ENCODE measurements around the gene PPFIA2. TPM values are rescaled to one million over a fixed set of nuclear protein-coding genes. Genes with fewer than 3 reads are reported as not detected.

The PPFIA2 gene
- total RNA-seq, 1 donor from 2014 or later = 0.59 TPM

DNA sequence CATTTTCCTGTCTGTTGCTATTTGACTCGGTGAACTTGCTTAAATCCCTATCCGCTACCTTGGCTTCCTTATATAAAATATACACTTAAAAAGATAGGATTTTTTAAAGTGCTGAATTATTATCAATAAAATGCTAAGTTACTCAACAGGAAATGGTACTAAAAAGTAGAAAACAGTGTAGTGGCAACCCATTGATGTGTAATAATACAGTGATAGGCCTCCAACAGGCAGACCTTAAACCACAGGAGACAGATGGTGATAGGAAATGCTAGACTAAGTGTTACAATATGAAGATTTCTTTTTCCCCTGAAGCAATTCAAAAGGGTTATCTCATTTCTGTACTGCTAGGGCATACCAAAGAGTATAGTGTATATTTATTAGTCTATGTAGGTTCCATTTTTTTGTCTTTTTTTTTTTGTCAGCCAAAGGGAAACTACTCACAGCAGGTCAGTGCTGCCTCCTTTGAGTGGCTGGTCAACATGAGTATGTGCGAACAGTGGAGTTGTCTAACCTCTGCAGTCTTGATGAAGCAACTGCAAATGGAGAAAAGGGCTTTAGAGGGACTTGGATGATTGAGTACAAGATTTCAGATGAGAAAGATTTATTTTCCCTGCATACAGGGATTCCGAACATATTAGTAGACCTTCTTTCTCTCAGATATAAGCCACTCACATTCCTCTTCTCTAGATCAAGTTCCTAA is 497.5 kb downstream of the PPFIA2 start:
- Histone ChIP-seq H2AFZ (ENCODE audit: low read depth, low read length) (no peak overlapping the region), H3K4me2 (ENCODE audit: low read length) (no peak overlapping the region), H3K9me3 (ENCODE audit: insufficient read depth, low read depth, low read length) (no peaks in the 10 kb centered on the region), H3K27me3 (ENCODE audit: insufficient read depth, low read length) (no peaks in the 10 kb centered on the region), H3K4me3 (ENCODE audit: insufficient read depth, low read depth, low read length) (no peak overlapping the region), H3K4me1 (ENCODE audit: insufficient read depth, low read length) (no peaks in the 10 kb centered on the region), H4K20me1 (ENCODE audit: insufficient read depth, low read length) (no peaks in the 10 kb centered on the region), H3K36me3 (ENCODE audit: insufficient read depth, low read length) (no peaks in the 10 kb centered on the region), H3K9ac (ENCODE audit: low read length) (no peak overlapping the region), H3K27ac (ENCODE audit: low read depth, low read length) (no peak overlapping the region), H3K79me2 (ENCODE audit: insufficient read depth, low read length) (no peaks in the 10 kb centered on the region)
- no peaks in the 10 kb centered on the region for H3K36me3 Mint-ChIP-seq (ENCODE audit: low read depth, unreplicated experiment)
- H3K4me3 Mint-ChIP-seq (ENCODE audit: unreplicated experiment) = no peak overlapping the region
- peaks cover 5% of the 10 kb centered on the region for H3K4me1 Mint-ChIP-seq (ENCODE audit: low read depth, unreplicated experiment)
- TF ChIP-seq, protein P1, sequence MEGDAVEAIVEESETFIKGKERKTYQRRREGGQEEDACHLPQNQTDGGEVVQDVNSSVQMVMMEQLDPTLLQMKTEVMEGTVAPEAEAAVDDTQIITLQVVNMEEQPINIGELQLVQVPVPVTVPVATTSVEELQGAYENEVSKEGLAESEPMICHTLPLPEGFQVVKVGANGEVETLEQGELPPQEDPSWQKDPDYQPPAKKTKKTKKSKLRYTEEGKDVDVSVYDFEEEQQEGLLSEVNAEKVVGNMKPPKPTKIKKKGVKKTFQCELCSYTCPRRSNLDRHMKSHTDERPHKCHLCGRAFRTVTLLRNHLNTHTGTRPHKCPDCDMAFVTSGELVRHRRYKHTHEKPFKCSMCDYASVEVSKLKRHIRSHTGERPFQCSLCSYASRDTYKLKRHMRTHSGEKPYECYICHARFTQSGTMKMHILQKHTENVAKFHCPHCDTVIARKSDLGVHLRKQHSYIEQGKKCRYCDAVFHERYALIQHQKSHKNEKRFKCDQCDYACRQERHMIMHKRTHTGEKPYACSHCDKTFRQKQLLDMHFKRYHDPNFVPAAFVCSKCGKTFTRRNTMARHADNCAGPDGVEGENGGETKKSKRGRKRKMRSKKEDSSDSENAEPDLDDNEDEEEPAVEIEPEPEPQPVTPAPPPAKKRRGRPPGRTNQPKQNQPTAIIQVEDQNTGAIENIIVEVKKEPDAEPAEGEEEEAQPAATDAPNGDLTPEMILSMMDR (IDR thresholded peaks at IDR 0.05; ENCODE audit: insufficient read depth, low read depth, low read length) = no peak
- TF ChIP-seq EZH2 (IDR thresholded peaks at IDR 0.05; ENCODE audit: insufficient read depth, low read length) = no peak
- no peak for FAIRE-seq
- no peak for DNase-seq (ENCODE audit: low read depth)
- H3K27me3 Mint-ChIP-seq (ENCODE audit: low read depth, unreplicated experiment) = no peaks in the 10 kb centered on the region
- H3K27ac Mint-ChIP-seq (ENCODE audit: unreplicated experiment) = no peak overlapping the region
- H3K9me3 Mint-ChIP-seq (ENCODE audit: unreplicated experiment) = no peaks in the 10 kb centered on the region

- DNase-seq (ENCODE audit: low read depth) (no peak), FAIRE-seq (no peak)
- no peak overlapping the region for H2AFZ ChIP-seq (ENCODE audit: low read depth, low read length)
- no peaks in the 10 kb centered on the region for H3K36me3 Mint-ChIP-seq (ENCODE audit: low read depth, unreplicated experiment)
- no peak overlapping the region for H3K27ac Mint-ChIP-seq (ENCODE audit: unreplicated experiment)
- no peaks in the 10 kb centered on the region for H3K9me3 ChIP-seq (ENCODE audit: insufficient read depth, low read depth, low read length)
- H3K9ac ChIP-seq (ENCODE audit: low read length) = no peak overlapping the region
- no peaks in the 10 kb centered on the region for H3K27me3 Mint-ChIP-seq (ENCODE audit: low read depth, unreplicated experiment)
- H3K9me3 Mint-ChIP-seq (ENCODE audit: unreplicated experiment) = no peaks in the 10 kb centered on the region
- H3K27me3 ChIP-seq (ENCODE audit: insufficient read depth, low read length) = no peaks in the 10 kb centered on the region
- no peaks in the 10 kb centered on the region for H3K4me1 ChIP-seq (ENCODE audit: insufficient read depth, low read length)
- no peak for TF ChIP-seq EZH2 (IDR thresholded peaks at IDR 0.05; ENCODE audit: insufficient read depth, low read length)
- TF ChIP-seq, protein P1 (IDR thresholded peaks at IDR 0.05; ENCODE audit: insufficient read depth, low read depth, low read length) = no peak
- no peak overlapping the region for H3K4me3 ChIP-seq (ENCODE audit: insufficient read depth, low read depth, low read length)
- peaks cover 10% of the 10 kb centered on the region for H3K4me1 Mint-ChIP-seq (ENCODE audit: low read depth, unreplicated experiment)
- H3K4me2 ChIP-seq (ENCODE audit: low read length) = no peak overlapping the region
- no peaks in the 10 kb centered on the region for H4K20me1 ChIP-seq (ENCODE audit: insufficient read depth, low read length)
- no peak overlapping the region for H3K4me3 Mint-ChIP-seq (ENCODE audit: unreplicated experiment)
- no peaks in the 10 kb centered on the region for H3K79me2 ChIP-seq (ENCODE audit: insufficient read depth, low read length)
- no peaks in the 10 kb centered on the region for H3K36me3 ChIP-seq (ENCODE audit: insufficient read depth, low read length)
- H3K27ac ChIP-seq (ENCODE audit: low read depth, low read length) = no peak overlapping the region
These were observed 499.8 kb downstream of the PPFIA2 start for GRCh38 chr12:81259360-81259759.

GRCh38 chr12:81257947-81258551 is 501.1 kb downstream of the PPFIA2 start:
- no peak overlapping the region for H3K27ac Mint-ChIP-seq (ENCODE audit: unreplicated experiment)
- H3K4me1 Mint-ChIP-seq (ENCODE audit: low read depth, unreplicated experiment) = peaks cover 10% of the 10 kb centered on the region
- H2AFZ ChIP-seq (ENCODE audit: low read depth, low read length) = no peak overlapping the region
- no peaks in the 10 kb centered on the region for H3K79me2 ChIP-seq (ENCODE audit: insufficient read depth, low read length)
- H3K36me3 Mint-ChIP-seq (ENCODE audit: low read depth, unreplicated experiment) = no peaks in the 10 kb centered on the region
- no peak overlapping the region for H3K9ac ChIP-seq (ENCODE audit: low read length)
- no peaks in the 10 kb centered on the region for H3K27me3 Mint-ChIP-seq (ENCODE audit: low read depth, unreplicated experiment)
- H3K27me3 ChIP-seq (ENCODE audit: insufficient read depth, low read length) = no peaks in the 10 kb centered on the region
- H3K4me2 ChIP-seq (ENCODE audit: low read length) = no peak overlapping the region
- no peak for TF ChIP-seq EZH2 (IDR thresholded peaks at IDR 0.05; ENCODE audit: insufficient read depth, low read length)
- TF ChIP-seq, protein P1 (IDR thresholded peaks at IDR 0.05; ENCODE audit: insufficient read depth, low read depth, low read length) = peak; percentile 61
- no peak overlapping the region for H3K27ac ChIP-seq (ENCODE audit: low read depth, low read length)
- no peaks in the 10 kb centered on the region for H3K9me3 ChIP-seq (ENCODE audit: insufficient read depth, low read depth, low read length)
- H3K9me3 Mint-ChIP-seq (ENCODE audit: unreplicated experiment) = no peaks in the 10 kb centered on the region
- H3K4me3 Mint-ChIP-seq (ENCODE audit: unreplicated experiment) = no peak overlapping the region
- FAIRE-seq (no peak), DNase-seq (ENCODE audit: low read depth) (peak; percentile 36)
- H3K4me1 ChIP-seq (ENCODE audit: insufficient read depth, low read length) = no peaks in the 10 kb centered on the region
- no peaks in the 10 kb centered on the region for H3K36me3 ChIP-seq (ENCODE audit: insufficient read depth, low read length)
- H4K20me1 ChIP-seq (ENCODE audit: insufficient read depth, low read length) = no peaks in the 10 kb centered on the region
- H3K4me3 ChIP-seq (ENCODE audit: insufficient read depth, low read depth, low read length) = no peak overlapping the region

Data from astrocyte (in vitro differentiated cells and primary cell).